SU-DHL-6 (cell line): Measurements from ENCODE around the gene TMEM63B.

Experiments used
- H2AFZ ChIP-seq: fragments of 200-600 bp; sonication (generic); 2 replicates; pipeline ENCODE4 v1.6.1; 2014; ENCODE audit warnings: low read depth, mild to moderate bottlenecking, moderate library complexity, mixed read lengths, antibody characterized with exemption, low read length; ENCODE audit not compliant: severe bottlenecking
- H3F3A ChIP-seq: fragments of 200-600 bp; shearing (Covaris generic); 2 replicates; pipeline ENCODE4 v1.6.0; 2016; ENCODE audit warnings: antibody characterized with exemption, mild to moderate bottlenecking; ENCODE audit not compliant: insufficient read depth
- H3K27ac ChIP-seq: fragments of 200-600 bp; sonication (generic); 2 replicates; pipeline ENCODE4 v1.5.1; 2016; ENCODE audit warnings: low read depth, mild to moderate bottlenecking, low read length, moderate library complexity, mixed read lengths
- H3K27me3 ChIP-seq: fragments of 200-600 bp; sonication (generic), shearing (Covaris generic); 2 replicates; pipeline ENCODE4 v1.6.0; 2014; ENCODE audit warnings: mild to moderate bottlenecking, low read length
- H3K36me3 ChIP-seq: fragments of 200-600 bp; sonication (generic); 2 replicates; pipeline ENCODE4 v1.6.1; 2014; ENCODE audit warnings: mild to moderate bottlenecking, low read length, mixed read lengths
- H3K4me2 ChIP-seq: fragments of 300-600, 200-600 bp; shearing (Covaris generic), sonication (generic); 2 replicates; pipeline ENCODE4 v1.6.0; 2014; ENCODE audit warnings: low read length, low read depth, mild to moderate bottlenecking; ENCODE audit not compliant: poor library complexity, severe bottlenecking
- H3K4me3 ChIP-seq: fragments of 200-600 bp; sonication (generic); 2 replicates; pipeline ENCODE4 v1.5.1; 2014; ENCODE audit warnings: antibody characterized with exemption, low read length, mild to moderate bottlenecking, mixed read lengths; ENCODE audit not compliant: insufficient read depth, poor library complexity, severe bottlenecking
- H3K79me2 ChIP-seq: fragments of 200-600 bp; sonication (generic); 2 replicates; pipeline ENCODE4 v1.6.1; 2014; ENCODE audit warnings: mild to moderate bottlenecking, low read length, moderate library complexity; ENCODE audit not compliant: insufficient read depth
- H3K9ac ChIP-seq: fragments of 200-600 bp; sonication (generic); 2 replicates; pipeline ENCODE4 v1.7.0; 2014; ENCODE audit warnings: mild to moderate bottlenecking, low read length
- H3K9me2 ChIP-seq: fragments of 200-600 bp; sonication (generic); replicated peaks from 2 replicates; pipeline ENCODE4 v1.6.1; 2014; ENCODE audit warnings: low read length; ENCODE audit not compliant: insufficient read depth
- H3K9me3 ChIP-seq: fragments of 200-600 bp; sonication (generic); 2 replicates; pipeline ENCODE4 v1.6.1; 2014; ENCODE audit warnings: low read length, mixed read lengths; ENCODE audit not compliant: insufficient read depth
- H4K20me1 ChIP-seq: fragments of 200-600 bp; sonication (generic); 2 replicates; pipeline ENCODE4 v1.6.1; 2014; ENCODE audit warnings: low read depth, mild to moderate bottlenecking, antibody characterized with exemption, low read length, moderate library complexity, mixed read lengths
- CTCF ChIP-seq: fragments of 200-600 bp; sonication (generic); IDR thresholded peaks from one replicate; pipeline ENCODE4 v1.5.1; 2017; ENCODE audit warnings: antibody characterized with exemption, mild to moderate bottlenecking, low read length, moderate library complexity; ENCODE audit not compliant: insufficient read depth, poor library complexity, severe bottlenecking
- EZH2phosphoT487 ChIP-seq: fragments of 200-600 bp; sonication (generic), shearing (Covaris generic); conservative IDR thresholded peaks from 2 replicates; pipeline ENCODE4 v1.6.1; 2018; ENCODE audit warnings: mild to moderate bottlenecking, antibody characterized with exemption, low read length, moderate library complexity, mixed read lengths

TMEM63B gene

GRCh38 chr6:44131892-44132291 lies 4.5 kb downstream of the TMEM63B start:
- H3K36me3 ChIP-seq, result no peaks in the 10 kb centered on the region
- H3K9me3 ChIP-seq, result no peaks in the 10 kb centered on the region
- H3K27ac ChIP-seq, result no peak overlapping the region

GRCh38 chr6:44132476-44132875 lies 5.1 kb downstream of the TMEM63B start:
- no peaks in the 10 kb centered on the region for H4K20me1 ChIP-seq
- H3K9me3 ChIP-seq, result no peaks in the 10 kb centered on the region
- H3K9ac ChIP-seq, result no peak overlapping the region
- TF ChIP-seq EZH2phosphoT487, result no peak
- no peak for TF ChIP-seq CTCF
- H3K27ac ChIP-seq, result no peak overlapping the region
- H3K27me3 ChIP-seq, result no peaks in the 10 kb centered on the region
- H3K4me2 ChIP-seq, result no peak overlapping the region
- no peak overlapping the region for H3K4me3 ChIP-seq
- H3K79me2 ChIP-seq, result no peaks in the 10 kb centered on the region
- peaks cover 11% of the 10 kb centered on the region; the same call in 1 of the 2 replicates for H3F3A ChIP-seq
- no peak overlapping the region for H2AFZ ChIP-seq
- no peaks in the 10 kb centered on the region for H3K9me2 ChIP-seq
- no peaks in the 10 kb centered on the region for H3K36me3 ChIP-seq

More at GRCh38 chr6:44131892-44132291, 4.5 kb downstream of the TMEM63B start:
- H2AFZ ChIP-seq, result no peak overlapping the region
- no peak overlapping the region for H3K4me3 ChIP-seq
- no peak overlapping the region for H3K4me2 ChIP-seq
- peaks cover 11% of the 10 kb centered on the region; the same call in 1 of the 2 replicates for H3F3A ChIP-seq
- peaks cover 3% of the 10 kb centered on the region for H3K79me2 ChIP-seq
- no peak for TF ChIP-seq CTCF
- TF ChIP-seq EZH2phosphoT487, result no peak
- H4K20me1 ChIP-seq, result no peaks in the 10 kb centered on the region
- H3K27me3 ChIP-seq, result no peaks in the 10 kb centered on the region
- no peak overlapping the region for H3K9ac ChIP-seq
- H3K9me2 ChIP-seq, result no peaks in the 10 kb centered on the region

DNA sequence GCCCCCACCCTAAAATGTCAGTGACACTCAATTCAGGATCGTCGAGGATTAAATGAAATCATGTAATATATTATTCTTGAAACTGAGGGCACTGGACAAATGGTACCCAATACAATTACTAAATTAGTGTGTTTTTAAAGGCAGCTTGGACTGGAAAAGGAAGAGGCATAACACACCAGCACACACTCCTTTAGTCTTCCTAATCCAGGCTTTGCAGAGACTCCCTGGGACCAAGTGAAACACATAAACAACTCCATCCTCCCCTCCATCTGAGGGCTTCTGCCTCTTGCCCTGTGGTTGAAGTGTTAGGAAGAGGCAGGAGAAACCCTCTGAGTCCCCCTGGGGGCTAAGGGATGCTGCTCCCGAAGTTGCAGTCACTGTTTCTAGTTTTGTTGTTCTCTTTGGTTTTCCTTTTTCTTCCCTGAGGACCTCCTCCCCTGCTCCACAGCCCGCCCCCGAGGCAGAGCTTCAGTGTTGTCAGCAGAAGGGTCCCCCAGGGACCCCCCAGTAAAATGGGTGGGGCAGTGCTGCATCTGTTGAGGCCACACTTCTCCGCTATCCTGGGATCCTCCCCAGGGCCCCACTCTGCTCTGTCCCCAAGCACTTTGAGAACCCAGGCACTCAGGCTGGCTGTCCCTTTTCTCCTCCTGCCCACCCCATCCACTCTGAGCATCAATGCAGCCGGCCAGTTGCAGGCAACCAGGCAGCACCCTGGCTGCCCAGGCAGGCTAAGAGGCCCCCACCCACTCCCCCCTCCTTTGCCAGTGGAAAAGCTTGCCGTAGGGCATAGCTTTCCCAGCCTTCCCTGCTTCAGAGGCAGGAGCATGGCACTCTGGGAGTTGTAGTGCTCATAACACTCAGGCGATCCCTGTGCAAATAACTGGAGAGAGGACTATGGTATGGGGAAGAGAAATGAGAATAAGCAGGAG lies 5.9 kb downstream of the TMEM63B start:
- Histone ChIP-seq H3K27ac (no peak overlapping the region), H3K9me3 (no peaks in the 10 kb centered on the region), H3K9me2 (no peaks in the 10 kb centered on the region), H3K27me3 (no peaks in the 10 kb centered on the region), H4K20me1 (no peaks in the 10 kb centered on the region), H3F3A (peaks cover 11% of the 10 kb centered on the region; the same call in 1 of the 2 replicates), H3K79me2 (no peaks in the 10 kb centered on the region), H3K4me2 (no peak overlapping the region), H3K36me3 (no peaks in the 10 kb centered on the region), H2AFZ (no peak overlapping the region), H3K4me3 (no peak overlapping the region), H3K9ac (no peak overlapping the region)
- TF ChIP-seq EZH2phosphoT487 (no peak), CTCF (no peak)
